NCI-H2227 (cell line): Measurements from ENCODE around the gene MAN1A1.
"Not testable (repeated sequence)": the region's sequence is repeated elsewhere in the genome, so short reads cannot be mapped to it uniquely, and the experiment has no call there.

Experiments
- DNase-seq: peaks from one replicate; lab custom pipeline; 2025; ENCODE audit not compliant: unreplicated experiment; lab: John Stamatoyannopoulos, UW

The MAN1A1 gene

DNA sequence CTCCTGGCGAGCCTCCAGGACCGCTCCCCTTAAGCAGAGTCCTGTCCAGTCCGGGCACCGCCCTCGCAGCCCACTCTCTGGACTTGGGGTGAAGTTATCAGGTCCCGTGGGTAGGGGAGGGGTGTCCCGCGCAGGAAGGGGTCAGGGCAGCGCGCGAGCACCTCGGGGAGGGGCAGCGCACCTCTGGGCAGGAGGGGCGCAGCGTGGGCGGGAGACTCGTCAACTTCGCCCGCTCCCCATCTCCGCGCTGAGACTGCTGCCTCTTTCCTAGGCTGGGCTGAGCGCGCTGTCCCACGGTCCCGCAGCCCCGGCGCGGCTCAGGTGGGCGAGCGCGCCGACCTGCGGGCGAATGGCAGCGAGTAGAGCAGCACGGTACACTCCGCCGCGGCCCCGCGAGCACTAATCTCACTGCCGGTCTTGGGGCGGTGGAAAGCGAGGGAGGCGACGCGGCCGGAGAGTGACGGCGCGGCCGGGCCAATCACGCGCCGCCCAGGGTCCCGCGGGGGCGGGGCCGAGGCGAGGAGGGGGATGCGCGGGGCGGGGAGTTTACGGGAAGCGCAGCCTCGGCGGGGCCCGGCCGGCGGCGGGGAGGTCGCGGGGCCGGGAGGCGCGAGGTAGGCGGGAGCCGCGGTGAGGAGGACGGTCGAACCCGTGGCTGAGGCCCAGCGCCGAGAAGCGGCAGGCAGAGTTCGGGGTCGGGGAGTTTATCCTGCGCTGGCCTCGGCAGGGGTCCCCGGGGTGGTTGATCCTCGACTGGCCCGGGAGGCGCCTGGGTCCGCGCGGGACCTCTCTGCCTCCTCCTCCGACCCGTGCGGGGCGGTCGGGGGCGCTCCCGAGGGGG is at the start of gene MAN1A1:
Gene MAN1A1, minus strand, starts transcription at position 401 of the 841 bp plus-strand sequence. CDS start 696 bp downstream, outside the sequence.
- DNase-seq = peak; percentile 70

DNA sequence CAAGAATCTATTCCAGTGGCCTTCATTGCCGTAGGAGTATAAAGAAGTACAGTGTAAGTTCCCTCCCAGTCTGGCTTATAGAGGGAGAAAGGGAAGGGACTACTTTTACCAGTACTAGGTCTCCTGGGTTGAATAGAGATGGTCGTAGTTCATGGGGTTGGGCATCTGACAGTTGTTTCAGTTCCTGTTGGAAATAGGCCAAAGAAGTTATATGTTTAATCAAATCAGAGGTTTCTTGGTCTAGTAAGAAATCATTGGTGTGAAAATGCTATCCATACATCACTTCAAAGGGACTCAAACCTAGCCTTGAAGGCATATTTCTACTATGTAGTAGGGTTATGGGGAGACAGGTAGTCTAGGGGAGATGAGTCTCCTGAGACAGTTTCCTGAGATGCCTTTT is 45.6 kb upstream of the MAN1A1 start:
- DNase-seq = no peak

DNA sequence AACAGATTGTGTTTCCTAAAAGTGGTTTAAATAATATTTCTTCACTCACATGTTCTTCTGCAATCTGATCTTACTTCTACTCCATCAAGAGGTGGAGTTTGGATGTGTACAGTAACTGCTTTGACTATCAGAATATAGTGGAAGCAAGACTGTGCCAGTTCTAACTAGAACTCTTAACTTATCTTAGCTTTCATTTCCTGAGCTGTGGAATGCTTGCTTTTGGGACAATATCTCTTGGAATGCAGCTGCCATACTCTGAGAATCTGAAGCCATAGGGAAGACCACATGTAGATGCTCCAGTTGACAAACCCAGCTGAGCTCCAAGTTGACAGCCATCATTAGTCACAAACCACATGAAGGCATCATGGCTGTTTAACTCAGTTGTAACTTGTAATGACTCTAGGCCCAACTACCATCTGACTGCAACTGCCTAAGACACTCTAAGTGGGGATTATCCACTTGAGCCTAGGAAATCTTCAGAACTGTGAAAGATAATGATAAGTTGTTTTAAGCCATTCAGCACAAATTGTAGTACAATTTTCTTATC is 40.8 kb upstream of the MAN1A1 start:
- DNase-seq = no peak

DNA sequence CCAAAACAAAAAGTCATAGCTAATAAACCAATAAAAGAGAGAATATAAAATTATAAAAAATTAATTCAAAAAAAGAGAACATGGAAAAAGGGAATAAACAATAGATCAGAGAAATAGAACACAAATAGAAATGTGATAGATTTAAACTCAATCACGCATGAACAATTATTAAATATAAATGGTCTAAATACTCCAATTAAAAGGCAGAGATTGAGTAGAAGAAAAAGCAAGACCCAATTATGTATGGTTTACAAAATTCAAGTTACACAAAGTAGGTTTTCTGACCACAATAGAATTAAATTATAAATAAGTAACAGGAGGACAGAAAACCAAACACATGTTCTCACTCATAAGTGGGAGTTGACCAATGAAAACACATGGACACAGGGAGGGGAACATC is 36.4 kb upstream of the MAN1A1 start:
- DNase-seq = no peak

DNA sequence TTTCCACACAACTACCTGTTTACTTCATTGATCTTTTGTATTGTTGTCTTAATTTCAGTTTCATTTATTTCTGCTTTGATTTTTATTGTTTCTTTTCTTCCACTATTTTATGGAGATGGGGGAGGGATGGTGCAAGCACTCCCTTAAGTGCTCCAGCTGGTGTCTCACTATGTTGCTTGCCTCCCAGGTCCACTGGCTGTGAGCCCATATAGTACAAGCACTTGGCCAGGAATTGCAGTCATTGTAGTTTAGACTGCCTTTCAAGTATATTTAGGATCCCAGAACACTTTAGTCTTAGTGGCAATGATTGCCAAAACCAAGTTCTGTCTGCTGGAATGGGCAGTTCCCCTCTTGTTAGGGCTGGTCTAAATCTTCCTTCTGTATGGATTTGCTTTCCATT is 34.9 kb upstream of the MAN1A1 start:
- DNase-seq = no peak

DNA sequence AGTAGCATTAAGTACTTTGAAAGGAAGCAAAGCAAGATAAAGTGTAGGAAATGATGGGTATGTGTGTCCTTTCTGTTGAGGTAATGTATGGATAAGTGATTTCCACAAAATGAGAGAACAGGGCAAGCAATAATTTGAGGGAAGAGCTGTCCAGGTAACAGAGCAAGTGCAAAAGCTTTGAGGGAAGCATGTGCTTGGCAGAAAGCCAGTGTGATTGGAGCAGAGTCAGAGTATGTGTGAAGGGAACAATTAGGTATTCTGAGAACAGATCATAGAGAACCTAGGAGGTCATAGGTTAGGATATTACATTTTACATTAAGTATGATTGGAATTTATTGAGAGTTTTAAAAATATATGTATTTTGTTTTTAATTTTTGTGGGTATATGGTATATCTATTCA is 30.2 kb upstream of the MAN1A1 start:
- no peak for DNase-seq

DNA sequence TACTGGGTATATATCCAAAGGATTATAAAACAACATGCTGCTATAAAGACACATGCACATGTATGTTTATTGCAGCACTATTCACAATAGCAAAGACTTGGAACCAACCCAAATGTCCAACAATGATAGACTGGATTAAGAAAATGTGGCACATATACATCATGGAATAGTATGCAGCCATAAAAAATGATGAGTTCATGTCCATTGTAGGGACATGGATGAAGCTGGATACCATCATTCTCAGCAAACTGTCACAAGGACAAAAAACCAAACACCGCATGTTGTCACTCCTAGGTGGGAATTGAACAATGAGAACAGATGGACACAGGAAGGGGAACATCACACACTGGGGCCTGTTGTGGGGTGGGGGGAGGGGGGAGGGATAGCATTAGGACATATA is 27.5 kb upstream of the MAN1A1 start:
- DNase-seq = not testable (repeated sequence)

DNA sequence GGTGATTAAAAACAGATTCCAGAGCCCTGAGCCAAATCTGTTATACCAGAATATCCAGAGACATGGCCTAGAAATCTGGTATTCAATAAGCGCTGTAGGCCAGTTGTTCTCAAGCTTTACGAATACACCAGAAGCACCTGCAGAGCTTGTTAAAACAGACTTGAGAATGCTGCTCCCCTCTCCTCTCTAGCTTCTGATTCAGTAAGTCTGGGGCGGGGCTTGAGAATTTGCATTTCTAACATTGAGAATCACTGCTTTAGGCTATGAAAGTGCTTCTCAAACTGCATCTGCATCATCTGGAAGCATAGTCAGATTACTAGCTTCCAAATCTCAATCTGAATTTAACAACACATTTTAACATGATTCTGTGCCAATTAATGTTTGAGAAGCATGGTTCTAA is 20.5 kb upstream of the MAN1A1 start:
- DNase-seq = no peak

DNA sequence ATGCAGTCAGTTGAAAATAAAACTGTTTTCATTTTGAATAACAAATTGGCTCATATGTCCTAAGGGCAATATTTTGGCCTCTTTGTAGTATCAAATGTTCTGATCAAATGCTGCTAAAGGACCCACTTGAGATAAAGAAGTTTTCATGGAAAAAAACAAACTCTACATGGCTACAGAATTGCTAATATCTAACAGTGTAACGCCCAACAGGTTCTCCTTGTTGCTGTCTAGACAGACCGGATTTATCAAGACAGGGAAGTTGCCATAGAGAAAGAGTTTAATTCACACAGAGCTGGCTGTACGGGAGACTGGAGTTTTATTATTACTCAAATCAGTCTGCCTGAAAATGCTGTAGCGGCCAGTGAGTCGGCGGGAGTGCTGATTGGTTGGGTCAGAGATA is 19.4 kb upstream of the MAN1A1 start:
- DNase-seq = no peak

DNA sequence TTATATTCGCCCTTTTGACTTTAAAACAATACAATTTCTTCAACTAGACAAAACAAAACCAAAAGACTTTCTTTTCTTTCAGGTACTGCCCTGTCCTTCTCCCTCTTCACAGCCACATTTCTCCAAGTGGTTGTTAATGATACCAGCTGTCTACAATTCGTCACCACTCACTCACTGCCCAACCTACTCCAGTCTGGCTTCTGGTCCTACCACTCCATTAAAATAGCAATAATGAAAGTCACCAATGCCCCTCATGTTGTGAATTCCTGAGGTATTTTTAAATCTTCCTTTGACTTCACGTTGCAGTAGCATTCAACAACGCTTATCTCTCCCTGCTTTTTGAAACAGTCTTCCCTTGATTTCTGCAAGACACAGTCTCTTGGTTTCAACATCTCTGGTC is 11.6 kb upstream of the MAN1A1 start:
- DNase-seq = no peak

DNA sequence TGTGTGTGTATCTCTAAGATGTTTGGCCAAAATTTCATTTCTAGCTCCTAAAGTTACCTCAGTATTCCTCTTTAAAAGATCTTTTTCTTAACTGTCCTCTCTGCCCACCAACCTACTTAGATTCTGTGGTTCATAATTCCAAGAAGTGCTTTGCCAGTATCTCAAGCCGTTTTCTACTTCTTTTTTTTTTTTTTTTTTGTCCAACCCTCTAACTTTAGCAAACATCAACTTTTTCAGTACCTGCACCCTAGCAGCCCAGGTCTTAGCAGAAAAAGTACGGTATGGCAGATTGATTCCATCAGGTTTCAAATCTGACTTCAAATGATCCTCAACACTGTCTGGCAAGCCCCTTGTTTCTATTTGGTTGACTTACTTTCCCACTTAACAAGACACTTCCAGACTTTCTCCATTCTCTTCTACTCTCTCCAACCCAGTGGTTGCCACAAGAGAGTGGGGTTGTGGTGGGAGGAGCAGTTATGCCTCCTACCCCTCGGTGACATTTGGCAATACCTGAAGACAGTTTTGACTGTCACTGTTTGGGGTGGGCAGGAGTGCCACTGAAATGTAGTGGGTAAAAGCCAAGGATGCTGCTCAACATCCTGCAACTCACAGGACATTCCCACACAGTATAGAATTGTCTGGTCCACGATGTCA is 10.8 kb upstream of the MAN1A1 start:
- no peak for DNase-seq

DNA sequence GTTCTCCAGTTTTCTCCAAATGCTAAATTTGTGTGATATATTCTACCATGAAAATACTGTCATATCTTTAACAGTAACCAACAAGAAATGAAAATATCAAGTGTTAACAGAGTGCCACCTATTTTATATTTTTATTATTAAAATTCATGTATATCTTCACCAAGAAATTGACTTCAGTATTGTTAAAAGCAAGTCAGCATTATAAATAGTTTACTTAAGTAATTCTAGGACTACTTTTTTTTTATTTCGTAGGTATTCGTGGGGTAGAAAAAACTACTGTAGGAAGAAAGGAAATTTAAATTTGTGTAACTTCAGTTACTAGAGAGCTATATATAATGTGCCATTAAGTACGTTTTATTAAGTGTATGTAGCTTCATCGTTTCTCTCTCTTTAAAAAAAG is 6.3 kb upstream of the MAN1A1 start:
- no peak for DNase-seq

DNA sequence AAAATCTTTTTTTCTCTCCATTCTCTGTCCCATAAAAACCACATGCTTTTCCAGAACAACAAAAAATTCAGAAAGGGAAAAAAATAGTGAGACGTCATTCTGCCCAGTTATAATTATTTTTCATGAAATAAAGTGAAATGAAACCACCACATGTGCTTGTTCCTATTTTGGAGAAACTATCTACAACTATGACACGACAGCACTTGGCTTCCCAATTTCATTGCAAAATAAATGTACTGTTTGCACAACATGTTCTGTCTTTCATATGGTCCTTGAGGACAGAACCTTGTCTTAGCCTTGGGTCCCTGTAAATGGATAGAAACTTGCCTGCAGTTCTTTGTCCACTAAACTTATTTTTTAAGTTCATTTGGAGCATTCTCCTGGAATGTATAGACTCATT is 5.6 kb upstream of the MAN1A1 start:
- no peak for DNase-seq

DNA sequence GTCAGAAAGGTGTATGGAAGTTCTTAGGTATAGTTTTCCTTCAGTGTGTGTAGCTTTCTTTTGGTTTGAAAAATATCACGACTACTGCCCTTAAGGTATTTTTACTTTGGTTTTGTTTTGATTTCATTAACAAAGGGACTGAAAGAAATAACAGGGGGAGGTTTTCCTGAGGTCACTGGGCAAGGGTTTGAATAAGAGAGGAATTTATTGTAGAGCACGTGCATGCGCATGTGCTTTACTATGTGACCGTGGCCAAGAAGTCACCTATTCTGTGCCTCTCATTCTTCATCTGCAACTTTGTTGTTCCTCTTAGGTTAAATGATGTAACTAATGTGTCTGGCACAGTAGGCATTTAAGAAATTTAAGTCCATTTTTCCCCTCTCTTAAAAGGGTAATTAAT is 4.1 kb upstream of the MAN1A1 start:
- no peak for DNase-seq

DNA sequence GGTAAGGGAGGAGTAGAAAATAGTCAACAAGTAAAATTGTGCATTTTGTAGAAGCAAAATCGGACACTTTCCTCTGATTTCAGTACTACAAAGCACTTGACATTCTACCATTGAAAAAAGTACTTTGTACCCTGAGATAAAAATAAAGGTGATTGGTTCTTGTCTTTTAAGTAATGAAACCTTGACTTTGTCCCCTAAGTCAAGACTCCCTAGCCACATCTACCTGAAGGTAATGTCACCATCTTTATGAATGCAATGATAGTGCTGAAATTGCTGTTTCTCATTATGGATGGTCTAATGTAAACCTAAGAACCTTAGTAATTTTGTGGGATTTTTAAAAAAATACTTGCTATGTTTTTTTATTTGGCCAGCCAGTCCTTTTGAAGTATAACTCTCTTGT is 2.4 kb upstream of the MAN1A1 start:
- no peak for DNase-seq

DNA sequence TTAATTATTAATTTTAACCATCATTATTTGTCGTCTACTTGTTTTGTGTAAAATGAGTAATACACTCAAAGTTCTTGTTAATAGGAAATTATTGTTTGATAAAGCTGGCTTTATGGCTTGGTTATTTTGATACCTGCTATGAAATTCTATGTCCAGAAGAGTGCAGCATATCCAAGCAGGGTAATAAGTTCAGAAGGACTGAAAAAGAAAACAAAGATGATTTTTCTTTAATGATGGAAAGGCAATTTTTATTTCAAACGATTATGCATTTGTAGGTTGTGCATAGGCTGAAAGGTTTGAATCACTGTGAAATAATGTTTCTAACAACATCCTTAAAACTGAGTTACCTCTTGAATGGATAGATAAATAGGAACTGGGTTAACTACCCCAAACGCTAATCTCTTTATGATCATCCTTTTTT is 1.4 kb upstream of the MAN1A1 start:
- no peak for DNase-seq

DNA sequence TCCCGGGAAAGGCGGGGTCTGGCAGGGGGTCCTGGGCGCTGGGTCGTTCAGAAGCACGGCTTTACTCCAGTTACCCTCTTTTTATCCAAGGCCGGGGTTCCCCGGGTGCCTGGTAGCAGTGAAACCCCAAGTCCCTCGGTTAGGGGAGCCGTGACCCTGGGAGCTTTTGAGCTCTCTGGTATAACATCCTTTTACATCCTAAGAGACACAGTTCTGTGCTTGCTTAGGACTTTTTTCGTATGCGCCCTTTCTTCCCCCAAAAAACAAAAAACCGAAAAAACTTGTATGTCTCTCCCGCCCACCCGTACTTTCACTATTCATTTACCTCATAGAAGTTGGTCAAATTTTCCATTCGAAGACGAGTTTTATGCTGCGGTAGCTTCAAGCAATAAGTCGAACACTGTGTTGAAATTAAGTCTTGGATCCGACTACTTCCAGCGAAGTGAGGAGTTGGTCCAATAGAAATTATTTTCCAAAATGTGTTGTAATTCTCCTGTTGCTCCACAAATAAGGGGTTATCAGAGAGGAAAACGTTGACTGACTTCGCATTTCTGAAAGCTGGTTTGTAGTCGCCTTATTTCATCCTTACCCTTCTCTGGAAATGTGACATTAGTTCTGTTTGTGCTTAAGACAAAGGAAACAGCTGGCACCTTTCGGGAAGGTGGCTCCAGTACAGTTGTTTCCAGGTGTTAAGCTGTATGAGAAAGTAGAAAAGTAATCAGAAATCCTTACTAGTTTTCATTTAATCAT is 816 bp upstream of the MAN1A1 start:
- DNase-seq = no peak

DNA sequence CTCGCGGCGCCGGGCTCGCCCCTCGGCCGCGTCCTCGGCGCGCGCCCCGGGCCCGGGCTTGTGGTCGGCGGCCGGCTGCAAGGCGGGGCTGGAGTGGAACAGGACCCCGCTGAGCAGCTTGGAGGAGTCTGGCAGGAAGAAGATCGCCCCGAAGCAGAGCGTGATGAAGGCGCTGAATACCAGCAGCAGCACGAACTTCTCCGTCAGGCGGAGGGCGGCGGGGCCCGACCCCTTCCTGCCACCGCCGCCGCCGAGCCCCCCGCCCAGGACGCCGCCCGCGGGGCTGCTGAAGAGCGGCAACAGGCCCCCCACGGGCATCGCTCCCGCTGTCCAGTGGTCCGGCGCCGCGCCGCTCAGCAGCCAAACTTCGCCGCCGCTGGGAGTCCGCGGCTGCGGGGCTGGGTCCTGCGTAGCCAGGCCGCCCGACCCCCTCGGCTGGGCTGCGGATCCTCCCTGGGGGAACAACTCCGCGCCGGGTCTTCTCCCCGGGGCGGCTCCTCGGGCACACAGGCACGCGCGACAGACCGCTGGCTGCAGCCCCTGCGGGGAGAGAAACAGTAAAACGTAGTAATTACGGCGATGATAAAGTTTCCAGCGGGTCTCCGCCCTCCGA is 707 bp downstream of the MAN1A1 start:
- DNase-seq = peak; percentile 9

DNA sequence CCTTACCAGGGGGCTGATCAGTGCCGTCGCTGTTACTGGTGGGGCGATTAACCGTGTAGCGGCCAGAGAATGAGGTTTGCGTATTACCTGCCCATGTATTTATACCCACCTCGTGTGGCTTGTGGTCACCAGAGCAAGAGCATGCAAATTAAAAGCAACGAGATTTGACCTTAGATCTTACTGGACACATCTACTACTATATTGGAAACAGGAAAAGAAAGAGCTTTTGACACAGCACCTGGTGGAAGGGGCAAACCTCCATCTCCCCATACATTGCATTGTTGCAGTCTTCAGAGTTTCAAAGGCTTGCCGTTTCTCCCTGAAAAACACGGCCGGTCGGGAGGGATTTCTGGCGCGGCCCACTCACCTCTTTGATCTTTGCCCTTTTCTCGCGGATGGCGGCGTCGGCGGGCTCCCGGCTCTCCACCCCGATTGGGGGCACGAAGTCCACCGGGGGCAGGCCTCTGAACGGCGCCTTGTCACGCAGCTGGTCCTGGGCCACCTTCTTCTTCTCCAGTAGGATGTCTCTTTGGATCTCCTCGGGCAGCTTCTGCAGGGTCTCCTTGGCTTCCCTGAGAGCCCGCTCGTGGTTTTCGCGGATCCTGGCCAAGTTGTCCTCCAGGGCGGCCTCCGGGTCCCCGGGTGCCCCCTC is 1.3 kb downstream of the MAN1A1 start:
- DNase-seq = no peak

DNA sequence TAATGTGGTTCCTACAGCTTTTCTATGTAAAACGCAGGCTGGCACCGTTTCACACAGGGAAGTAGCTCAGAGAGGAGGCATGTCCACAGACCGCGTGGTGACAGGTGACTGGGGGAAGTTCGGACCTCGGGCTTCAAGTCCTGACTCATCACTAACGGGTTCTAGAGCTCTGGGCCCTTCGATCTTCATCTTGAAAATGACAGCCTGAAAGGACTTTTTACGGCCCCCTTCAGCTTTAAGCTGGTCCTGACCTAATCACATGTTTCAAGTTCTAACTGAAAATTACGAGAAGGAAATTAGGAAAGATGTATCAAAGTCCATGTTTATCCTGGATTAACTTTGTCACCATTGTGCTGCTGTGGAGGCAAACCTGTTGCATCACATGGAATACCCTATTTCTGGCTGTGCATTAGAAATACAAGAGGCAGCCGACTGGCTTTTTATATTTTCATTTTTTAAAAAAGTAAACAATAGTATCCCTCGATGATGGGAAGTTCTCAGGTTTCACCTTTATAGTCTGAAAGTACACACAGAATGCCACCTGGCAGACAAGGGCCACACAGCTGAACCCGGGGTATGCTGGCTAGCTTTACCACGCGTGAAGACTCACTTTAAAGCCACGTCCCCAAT is 2.0 kb downstream of the MAN1A1 start:
- no peak for DNase-seq
